Astrocyte of the spinal cord (primary cell): Measurements from ENCODE around the gene TRAPPC3.

Experiments used
- DNase-seq: peaks from one replicate; pipeline ENCODE4 v3.0.0; 2011; ENCODE audit warnings: low read depth, low spot score
- H3K4me3 ChIP-seq: 2 replicates; pipeline ENCODE4 v1.5.1; 2011; ENCODE audit warnings: low read depth, mild to moderate bottlenecking, low read length, moderate library complexity
- CTCF ChIP-seq: IDR thresholded peaks from 2 replicates; pipeline ENCODE4 v1.5.1; 2012; ENCODE audit warnings: low read depth, mild to moderate bottlenecking, low read length, inconsistent platforms
- in situ Hi-C: cut with HindIII; loops from 2 replicates; pipeline ENCODE4 v1.10.0; 2017; ENCODE audit warnings: low sequenced_read_pairs

TRAPPC3 gene

GRCh38 chr1:36114371-36114770 lies 34.9 kb downstream of the TRAPPC3 start:
- in situ Hi-C loops: no loop called here

GRCh38 chr1:36112823-36113222 lies 36.5 kb downstream of the TRAPPC3 start:
- no peak overlapping the region for H3K4me3 ChIP-seq
- DNase-seq: no peak
- in situ Hi-C loops: no loop called here
- no peak for TF ChIP-seq CTCF

More at GRCh38 chr1:36114371-36114770, 34.9 kb downstream of the TRAPPC3 start:
- H3K4me3 ChIP-seq: no peak overlapping the region
- no peak for TF ChIP-seq CTCF
- no peak for DNase-seq

GRCh38 chr1:36111151-36111550 lies 38.1 kb downstream of the TRAPPC3 start:
- H3K4me3 ChIP-seq: no peak overlapping the region
- in situ Hi-C loops: no loop called here
- no peak for DNase-seq
- TF ChIP-seq CTCF: no peak

- peak; percentile 82 for DNase-seq
- in situ Hi-C loops: no loop called here
- no peak for TF ChIP-seq CTCF
- no peak overlapping the region for H3K4me3 ChIP-seq
These were observed 40.1 kb downstream of the TRAPPC3 start for GRCh38 chr1:36109041-36109679.

- DNase-seq: peak; percentile 68
- in situ Hi-C loops: no loop called here
- TF ChIP-seq CTCF: no peak
- H3K4me3 ChIP-seq: no peak overlapping the region
These were observed 41.0 kb downstream of the TRAPPC3 start for GRCh38 chr1:36108314-36108713.

GRCh38 chr1:36107394-36107793 lies 41.9 kb downstream of the TRAPPC3 start:
- no peak overlapping the region for H3K4me3 ChIP-seq
- no peak for TF ChIP-seq CTCF
- in situ Hi-C loops: no loop called here
- DNase-seq: no peak
